GM12892 (cell line): ENCODE measurements around the gene ANKS1B.

Experiments
- POLR2A ChIP-seq: IDR thresholded peaks from 2 replicates; pipeline ENCODE4 v1.6.1; 2011; ENCODE audit warnings: low read depth, low read length, control low read depth
- POLR2AphosphoS5 ChIP-seq: IDR thresholded peaks from 2 replicates; pipeline ENCODE4 v1.6.1; 2011; ENCODE audit warnings: low read depth, low read length, control low read depth
- TAF1 ChIP-seq: IDR thresholded peaks from 2 replicates; pipeline ENCODE4 v1.6.1; 2011; ENCODE audit warnings: low read depth, mild to moderate bottlenecking, control low read depth, low read length, borderline replicate concordance

- TF ChIP-seq POLR2A = no peak
- no peak for TF ChIP-seq TAF1
- no peak for TF ChIP-seq POLR2AphosphoS5
These were observed 632.5 kb downstream of the ANKS1B start for GRCh38 chr12:99352269-99352668.
